Epithelial cell of esophagus (primary cell): ENCODE data around the gene CHRNA4.
"Not testable (repeated sequence)": the region's sequence is repeated elsewhere in the genome, so short reads cannot be mapped to it uniquely, and the experiment has no call there.

Experiments
- DNase-seq: peaks from one replicate; pipeline ENCODE4 v3.0.0; 2010; ENCODE audit warnings: low read depth
- H3K4me3 ChIP-seq: 2 replicates; pipeline ENCODE4 v1.5.1; 2011; ENCODE audit warnings: mild to moderate bottlenecking, low read length, control low read depth
- TF ChIP-seq, protein P1 (sequence below): IDR thresholded peaks from 2 replicates; pipeline ENCODE4 v1.5.1; 2011; ENCODE audit warnings: low read depth, mild to moderate bottlenecking, low read length, control low read depth, inconsistent platforms; ENCODE audit not compliant: insufficient read depth; ENCODE audit errors: missing control alignments

CHRNA4 gene

DNA sequence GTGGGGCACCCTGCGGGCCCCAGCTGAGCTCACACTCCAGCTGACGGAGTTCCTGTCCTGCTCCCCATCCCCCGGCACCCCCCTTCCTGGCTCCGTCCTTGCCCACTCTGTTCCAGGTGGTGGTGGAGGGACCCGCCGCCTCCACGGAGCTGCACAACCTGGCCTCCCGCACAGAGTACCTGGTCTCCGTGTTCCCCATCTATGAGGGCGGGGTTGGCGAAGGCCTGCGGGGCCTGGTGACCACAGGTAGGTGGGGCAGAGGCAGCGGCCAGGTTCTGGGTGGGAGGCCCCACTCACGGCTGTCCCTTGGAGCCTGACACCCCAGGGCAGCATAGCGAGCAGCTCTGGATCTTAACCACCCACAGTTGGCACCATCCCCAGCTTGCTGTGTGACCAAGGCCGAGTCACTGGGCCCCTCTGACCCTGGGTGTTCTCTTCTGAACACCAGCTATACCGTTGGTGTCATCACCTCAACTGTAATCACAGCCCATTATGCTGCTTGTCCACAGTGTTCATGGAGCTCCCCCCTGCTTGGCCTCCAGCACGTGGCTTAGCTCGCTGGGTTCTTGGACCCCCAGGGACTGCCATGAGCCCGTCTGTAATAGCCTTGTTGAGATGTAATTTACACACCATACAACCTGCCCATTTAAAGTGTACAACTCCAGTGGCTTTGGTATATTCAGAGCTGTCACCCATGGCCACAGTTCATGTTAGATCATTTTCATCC, 50.7 kb downstream of the CHRNA4 start:
- TF ChIP-seq, protein P1, sequence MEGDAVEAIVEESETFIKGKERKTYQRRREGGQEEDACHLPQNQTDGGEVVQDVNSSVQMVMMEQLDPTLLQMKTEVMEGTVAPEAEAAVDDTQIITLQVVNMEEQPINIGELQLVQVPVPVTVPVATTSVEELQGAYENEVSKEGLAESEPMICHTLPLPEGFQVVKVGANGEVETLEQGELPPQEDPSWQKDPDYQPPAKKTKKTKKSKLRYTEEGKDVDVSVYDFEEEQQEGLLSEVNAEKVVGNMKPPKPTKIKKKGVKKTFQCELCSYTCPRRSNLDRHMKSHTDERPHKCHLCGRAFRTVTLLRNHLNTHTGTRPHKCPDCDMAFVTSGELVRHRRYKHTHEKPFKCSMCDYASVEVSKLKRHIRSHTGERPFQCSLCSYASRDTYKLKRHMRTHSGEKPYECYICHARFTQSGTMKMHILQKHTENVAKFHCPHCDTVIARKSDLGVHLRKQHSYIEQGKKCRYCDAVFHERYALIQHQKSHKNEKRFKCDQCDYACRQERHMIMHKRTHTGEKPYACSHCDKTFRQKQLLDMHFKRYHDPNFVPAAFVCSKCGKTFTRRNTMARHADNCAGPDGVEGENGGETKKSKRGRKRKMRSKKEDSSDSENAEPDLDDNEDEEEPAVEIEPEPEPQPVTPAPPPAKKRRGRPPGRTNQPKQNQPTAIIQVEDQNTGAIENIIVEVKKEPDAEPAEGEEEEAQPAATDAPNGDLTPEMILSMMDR, result no peak
- H3K4me3 ChIP-seq, result no peak overlapping the region
- DNase-seq, result no peak

DNA sequence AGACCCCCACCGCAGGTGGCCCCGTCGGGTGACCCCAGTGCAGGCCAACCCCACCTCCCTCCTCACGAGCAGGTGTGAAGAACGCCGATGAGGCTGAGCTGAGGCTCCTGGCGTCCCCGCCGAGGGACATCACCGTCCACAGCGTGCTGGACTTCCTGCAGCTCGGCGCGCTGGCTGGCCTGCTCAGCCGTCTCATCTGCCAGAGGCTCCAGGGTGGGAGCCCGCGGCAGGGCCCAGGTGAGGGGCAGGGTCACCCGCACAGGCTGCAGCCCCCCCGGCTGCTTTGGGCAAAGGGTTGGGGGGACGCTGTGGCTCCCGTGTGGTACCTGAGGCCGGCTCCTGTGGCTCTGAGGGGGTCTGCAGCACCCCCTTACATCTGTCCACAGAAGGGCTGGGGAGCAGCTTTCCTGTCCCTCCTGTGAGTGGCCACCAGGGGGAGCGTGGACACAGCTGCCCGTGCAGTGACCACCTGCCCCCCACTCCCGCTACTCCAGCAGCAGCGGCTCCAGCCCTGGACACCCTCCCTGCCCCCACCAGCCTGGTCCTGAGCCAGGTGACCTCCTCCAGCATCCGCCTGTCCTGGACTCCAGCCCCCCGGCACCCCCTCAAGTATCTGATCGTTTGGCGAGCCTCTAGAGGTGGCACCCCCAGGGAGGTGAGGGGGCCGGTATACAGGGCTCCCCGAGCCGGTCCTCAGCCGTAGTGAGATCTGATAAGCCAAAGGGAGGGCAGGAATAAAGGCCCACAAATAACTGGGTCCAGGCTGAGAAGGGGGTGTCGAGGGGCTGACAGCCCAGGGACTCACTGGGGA, 51.7 kb downstream of the CHRNA4 start:
- TF ChIP-seq, protein P1, result peak; percentile 69
- DNase-seq, result peak; percentile 14
- H3K4me3 ChIP-seq, result no peak overlapping the region

DNA sequence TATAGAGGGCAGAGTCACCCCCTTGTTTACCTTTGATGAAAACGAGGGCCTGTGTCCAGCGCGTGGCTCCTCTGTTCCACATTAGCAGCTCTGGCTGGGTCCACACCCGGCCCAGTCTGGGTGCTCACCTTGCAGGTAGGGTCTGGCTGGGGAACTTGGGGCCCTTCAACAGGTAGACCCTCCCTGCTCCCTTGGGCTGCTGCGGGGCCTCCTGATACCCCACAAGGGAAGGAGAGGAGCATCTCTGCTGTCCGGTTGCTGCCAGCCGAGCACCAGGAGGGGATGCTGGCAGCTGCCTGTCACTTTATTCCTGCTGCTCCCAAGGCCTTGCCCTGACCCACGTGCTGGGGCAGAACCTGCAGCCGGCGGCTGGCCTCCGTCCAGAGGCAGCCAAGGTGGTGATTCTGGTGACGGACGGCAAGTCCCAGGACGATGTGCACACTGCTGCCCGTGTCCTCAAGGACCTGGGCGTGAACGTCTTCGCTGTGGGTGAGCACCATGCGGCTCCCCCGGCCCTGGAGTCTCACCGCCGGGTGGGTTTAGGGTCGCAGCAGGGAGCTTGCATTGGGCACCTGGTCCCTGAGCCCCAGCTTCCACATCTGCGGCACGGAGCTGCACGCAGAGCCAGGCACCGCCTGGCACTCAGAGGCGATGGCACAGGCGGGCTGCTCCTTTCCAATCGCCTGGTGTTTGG, 52.8 kb downstream of the CHRNA4 start:
- DNase-seq, result no peak
- TF ChIP-seq, protein P1, result no peak
- no peak overlapping the region for H3K4me3 ChIP-seq

DNA sequence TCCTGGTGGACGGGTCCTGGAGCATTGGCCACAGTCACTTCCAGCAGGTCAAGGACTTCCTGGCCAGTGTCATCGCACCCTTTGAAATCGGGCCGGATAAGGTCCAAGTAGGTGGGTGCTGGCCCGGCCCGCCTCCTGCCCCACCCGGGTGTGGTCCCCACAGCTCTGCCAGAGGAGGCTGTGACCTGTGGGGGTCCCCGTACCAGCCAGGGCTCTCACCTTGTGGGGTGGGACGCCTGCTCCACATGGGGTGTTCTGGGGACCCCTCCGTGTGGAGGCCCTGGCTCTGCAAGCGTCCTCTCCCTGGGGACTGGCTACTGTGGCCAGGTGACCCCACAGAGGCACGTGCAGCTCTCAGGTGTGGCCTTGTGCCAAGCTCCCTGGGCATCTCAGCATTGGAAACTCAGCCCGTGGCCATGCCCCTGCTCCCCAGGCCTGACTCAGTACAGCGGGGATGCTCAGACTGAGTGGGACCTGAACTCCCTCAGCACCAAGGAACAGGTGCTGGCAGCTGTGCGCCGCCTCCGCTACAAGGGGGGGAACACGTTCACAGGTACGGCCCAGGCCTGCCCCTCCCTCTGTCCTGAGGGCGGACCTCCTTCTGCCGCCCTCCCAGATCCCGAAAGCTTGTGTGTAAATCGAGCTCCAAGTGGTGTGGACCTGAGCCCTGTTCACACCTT, 53.5 kb downstream of the CHRNA4 start:
- TF ChIP-seq, protein P1, result no peak
- no peak overlapping the region for H3K4me3 ChIP-seq
- DNase-seq, result no peak

DNA sequence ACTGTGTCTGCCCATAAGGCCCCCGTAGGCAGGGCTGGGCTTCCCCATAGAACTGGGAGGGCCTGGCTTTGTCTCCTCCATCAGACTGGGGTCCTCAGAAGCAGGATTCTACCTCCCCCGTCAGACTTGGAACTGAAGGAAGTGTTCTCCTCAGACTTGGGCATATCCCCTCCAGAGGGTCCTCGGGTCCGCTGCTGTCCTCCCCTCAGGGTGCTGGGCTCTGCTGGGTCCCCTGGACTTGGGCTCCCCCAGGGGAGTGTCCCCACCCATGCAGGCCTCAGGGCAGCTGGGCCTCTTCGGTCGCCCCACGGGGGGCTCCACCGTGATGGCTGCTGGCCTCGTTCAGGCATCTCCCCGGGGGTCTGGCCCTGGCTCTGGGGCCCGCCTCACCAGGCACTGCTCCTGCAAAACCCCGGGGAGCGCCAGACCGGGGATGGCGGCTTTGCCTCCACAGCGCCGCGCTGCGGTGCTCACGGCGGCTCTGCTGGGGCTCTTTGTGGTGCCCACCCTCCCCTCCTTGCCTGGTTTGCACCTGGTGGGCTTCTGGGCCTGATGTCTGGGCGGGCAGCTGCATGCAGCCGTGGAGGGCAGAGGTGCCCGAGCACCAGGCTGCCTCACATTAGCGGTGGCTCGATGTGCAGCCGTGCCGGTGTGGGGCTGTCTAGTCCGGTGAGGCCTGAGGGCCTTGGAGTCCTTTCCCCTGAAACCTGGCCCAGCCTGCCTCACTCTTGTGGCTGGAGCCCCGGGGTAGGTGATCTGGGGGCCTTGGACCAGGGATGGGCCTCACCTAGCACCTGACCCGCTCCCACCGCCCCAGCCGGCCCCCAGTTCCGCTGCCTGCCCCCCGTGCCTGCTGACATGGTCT, 54.2 kb downstream of the CHRNA4 start:
- no peak for DNase-seq
- H3K4me3 ChIP-seq, result no peak overlapping the region
- TF ChIP-seq, protein P1, result no peak

DNA sequence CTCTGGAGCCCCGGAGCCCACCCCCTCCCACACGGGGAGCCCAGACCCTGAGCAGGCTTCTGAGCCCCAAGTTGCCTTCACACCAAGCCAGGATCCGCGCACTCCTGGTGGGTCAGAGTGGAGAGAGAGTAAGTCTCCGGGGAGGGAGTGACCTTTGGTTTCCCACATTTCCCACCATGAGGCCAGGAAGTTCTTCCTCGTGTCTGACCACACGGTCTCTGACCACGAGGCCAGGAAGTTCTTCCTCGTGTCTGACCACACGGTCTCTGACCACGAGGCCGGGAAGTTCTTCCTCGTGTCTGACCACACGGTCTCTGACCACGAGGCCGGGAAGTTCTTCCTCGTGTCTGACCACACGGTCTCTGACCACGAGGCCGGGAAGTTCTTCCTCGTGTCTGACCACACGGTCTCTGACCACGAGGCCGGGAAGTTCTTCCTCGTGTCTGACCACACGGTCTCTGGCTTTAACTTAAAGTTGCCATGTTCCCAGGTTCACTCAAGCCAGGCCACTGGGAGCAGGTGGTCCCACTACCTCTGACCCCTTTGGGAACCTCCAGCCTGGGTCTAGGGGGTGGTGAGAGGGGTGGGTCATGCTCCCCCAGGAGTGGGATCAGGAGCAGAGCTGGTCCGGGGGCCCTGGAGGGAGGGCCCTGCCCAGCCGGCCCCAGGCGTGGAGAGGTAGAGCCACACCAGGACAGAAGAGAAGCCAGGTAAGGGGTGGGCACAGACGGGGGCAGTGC, 55.0 kb downstream of the CHRNA4 start:
- H3K4me3 ChIP-seq, DNase-seq: not testable (repeated sequence)
